Endothelial cell of umbilical vein (primary cell): ENCODE measurements around the gene FXYD3.

Source experiments
- EZH2 ChIP-seq: IDR thresholded peaks from 2 replicates; pipeline ENCODE4 v1.6.1; 2012; ENCODE audit warnings: borderline replicate concordance, low read depth, mild to moderate bottlenecking, moderate library complexity, low read length, inconsistent platforms; ENCODE audit not compliant: severe bottlenecking
- FOS ChIP-seq: IDR thresholded peaks from 2 replicates; pipeline ENCODE4 v1.6.1; 2011; ENCODE audit warnings: mild to moderate bottlenecking, low read length, moderate library complexity, borderline replicate concordance; ENCODE audit not compliant: insufficient read depth
- MYC ChIP-seq: IDR thresholded peaks from one replicate; pipeline ENCODE4 v1.6.1; 2011; ENCODE audit warnings: mild to moderate bottlenecking, low read depth, low read length
- POLR2A ChIP-seq: IDR thresholded peaks from 2 replicates; pipeline ENCODE4 v1.6.1; 2012; ENCODE audit warnings: low read depth, mild to moderate bottlenecking, control low read depth, low read length
- POLR2AphosphoS5 ChIP-seq: IDR thresholded peaks from 2 replicates; pipeline ENCODE4 v1.6.1; 2012; ENCODE audit warnings: low read depth, mild to moderate bottlenecking, control low read depth, low read length, moderate library complexity; ENCODE audit not compliant: insufficient read depth
- TF ChIP-seq, protein P1 (sequence below), 2 donors: IDR thresholded peaks; 1 replicate in 1 of 2; 2 replicates in 1 of 2; pipeline ENCODE4 v1.5.1; 2011; ENCODE audit warnings: low read length in 2 of 2, mild to moderate bottlenecking in 2 of 2, moderate library complexity in 2 of 2, control low read depth in 1 of 2, inconsistent platforms in 1 of 2, low read depth in 1 of 2; ENCODE audit not compliant: insufficient read depth in 1 of 2; ENCODE audit errors: extremely low read depth in 1 of 2
- TF ChIP-seq, protein P2 (sequence below): IDR thresholded peaks from 2 replicates; pipeline ENCODE4 v1.6.1; 2011; ENCODE audit not compliant: insufficient read depth, insufficient read length

DNA sequence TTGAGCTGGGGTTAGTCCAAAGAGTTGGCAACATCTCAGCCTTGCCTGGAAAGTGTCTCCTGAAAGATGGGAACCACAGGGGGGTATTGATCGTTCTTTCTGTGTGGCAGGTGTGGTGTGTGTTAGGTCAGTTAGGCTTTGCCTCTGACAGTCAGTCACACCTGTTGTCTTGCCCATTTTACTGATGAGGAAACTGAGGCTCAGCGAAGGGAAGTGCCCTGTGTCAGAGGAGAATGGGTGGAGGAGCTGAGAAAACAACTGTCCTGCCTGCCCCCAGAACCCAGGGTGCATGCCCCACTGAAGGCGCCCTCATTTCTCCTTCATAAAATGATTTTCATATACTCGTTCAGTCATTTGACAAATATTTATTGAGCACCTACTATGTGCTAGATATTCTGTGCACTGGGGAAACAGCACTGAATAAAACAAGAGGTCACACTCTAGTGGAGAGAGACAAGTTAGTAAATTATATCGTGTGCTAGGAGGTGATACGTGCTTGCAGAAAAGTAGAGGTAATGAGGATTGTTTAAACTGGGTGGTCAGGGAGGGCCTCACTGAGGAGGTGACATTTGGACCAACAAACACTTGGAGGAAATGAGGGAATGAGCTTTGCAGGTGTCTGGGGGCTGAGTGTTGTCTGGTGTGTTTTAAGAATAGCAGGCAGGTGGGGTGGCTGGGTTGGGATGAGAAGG, 40.5 kb downstream of the FXYD3 start:
- TF ChIP-seq, protein P1, sequence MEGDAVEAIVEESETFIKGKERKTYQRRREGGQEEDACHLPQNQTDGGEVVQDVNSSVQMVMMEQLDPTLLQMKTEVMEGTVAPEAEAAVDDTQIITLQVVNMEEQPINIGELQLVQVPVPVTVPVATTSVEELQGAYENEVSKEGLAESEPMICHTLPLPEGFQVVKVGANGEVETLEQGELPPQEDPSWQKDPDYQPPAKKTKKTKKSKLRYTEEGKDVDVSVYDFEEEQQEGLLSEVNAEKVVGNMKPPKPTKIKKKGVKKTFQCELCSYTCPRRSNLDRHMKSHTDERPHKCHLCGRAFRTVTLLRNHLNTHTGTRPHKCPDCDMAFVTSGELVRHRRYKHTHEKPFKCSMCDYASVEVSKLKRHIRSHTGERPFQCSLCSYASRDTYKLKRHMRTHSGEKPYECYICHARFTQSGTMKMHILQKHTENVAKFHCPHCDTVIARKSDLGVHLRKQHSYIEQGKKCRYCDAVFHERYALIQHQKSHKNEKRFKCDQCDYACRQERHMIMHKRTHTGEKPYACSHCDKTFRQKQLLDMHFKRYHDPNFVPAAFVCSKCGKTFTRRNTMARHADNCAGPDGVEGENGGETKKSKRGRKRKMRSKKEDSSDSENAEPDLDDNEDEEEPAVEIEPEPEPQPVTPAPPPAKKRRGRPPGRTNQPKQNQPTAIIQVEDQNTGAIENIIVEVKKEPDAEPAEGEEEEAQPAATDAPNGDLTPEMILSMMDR (IDR thresholded peaks at IDR 0.05; ENCODE audit: extremely low read depth in 1 of 2, insufficient read depth in 1 of 2, low read depth in 1 of 2, low read length in 2 of 2): no peak
- TF ChIP-seq POLR2A: no peak
- TF ChIP-seq POLR2AphosphoS5: no peak
- TF ChIP-seq EZH2: no peak
- TF ChIP-seq, protein P2, sequence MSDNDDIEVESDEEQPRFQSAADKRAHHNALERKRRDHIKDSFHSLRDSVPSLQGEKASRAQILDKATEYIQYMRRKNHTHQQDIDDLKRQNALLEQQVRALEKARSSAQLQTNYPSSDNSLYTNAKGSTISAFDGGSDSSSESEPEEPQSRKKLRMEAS: no peak
- no peak for TF ChIP-seq MYC
- TF ChIP-seq FOS: no peak
